ENCODE data around the gene UMODL1.

GRCh38 chr21:42117229-42117966, 46.3 kb downstream of the UMODL1 start:
- TF ChIP-seq, protein P1, sequence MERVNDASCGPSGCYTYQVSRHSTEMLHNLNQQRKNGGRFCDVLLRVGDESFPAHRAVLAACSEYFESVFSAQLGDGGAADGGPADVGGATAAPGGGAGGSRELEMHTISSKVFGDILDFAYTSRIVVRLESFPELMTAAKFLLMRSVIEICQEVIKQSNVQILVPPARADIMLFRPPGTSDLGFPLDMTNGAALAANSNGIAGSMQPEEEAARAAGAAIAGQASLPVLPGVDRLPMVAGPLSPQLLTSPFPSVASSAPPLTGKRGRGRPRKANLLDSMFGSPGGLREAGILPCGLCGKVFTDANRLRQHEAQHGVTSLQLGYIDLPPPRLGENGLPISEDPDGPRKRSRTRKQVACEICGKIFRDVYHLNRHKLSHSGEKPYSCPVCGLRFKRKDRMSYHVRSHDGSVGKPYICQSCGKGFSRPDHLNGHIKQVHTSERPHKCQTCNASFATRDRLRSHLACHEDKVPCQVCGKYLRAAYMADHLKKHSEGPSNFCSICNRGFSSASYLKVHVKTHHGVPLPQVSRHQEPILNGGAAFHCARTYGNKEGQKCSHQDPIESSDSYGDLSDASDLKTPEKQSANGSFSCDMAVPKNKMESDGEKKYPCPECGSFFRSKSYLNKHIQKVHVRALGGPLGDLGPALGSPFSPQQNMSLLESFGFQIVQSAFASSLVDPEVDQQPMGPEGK (CRISPR knock-in tag; IDR thresholded peaks at IDR 0.05; ENCODE audit: borderline replicate concordance): no peak
- TF ChIP-seq ZFP3 (CRISPR knock-in tag; IDR thresholded peaks at IDR 0.05) (no peak), CSDC2 (CRISPR knock-in tag; IDR thresholded peaks at IDR 0.05) (no peak), ARNTL (CRISPR knock-in tag; IDR thresholded peaks at IDR 0.05; ENCODE audit: borderline replicate concordance, low read depth) (no peak), CREB5 (CRISPR knock-in tag; IDR thresholded peaks at IDR 0.05; ENCODE audit: low read depth) (no peak), GLIS3 (CRISPR knock-in tag; IDR thresholded peaks at IDR 0.05) (no peak), RARB (CRISPR knock-in tag; IDR thresholded peaks at IDR 0.05) (no peak), TOX (CRISPR knock-in tag; IDR thresholded peaks at IDR 0.05; ENCODE audit: borderline replicate concordance) (no peak)
